GM12864 (cell line): ENCODE data around the gene CLIP4.
A peak's percentile ranks its signal among the peaks of the same experiment; 100 is the strongest.

Experiments
- DNase-seq: peaks from one replicate; pipeline ENCODE4 v3.0.0-alpha.2; 2011; ENCODE audit warnings: low read depth
- H3K4me3 ChIP-seq: 2 replicates; pipeline ENCODE4 v1.5.1; 2011; ENCODE audit warnings: mild to moderate bottlenecking, low read depth, low read length, control low read depth
- TF ChIP-seq, protein P1 (sequence below): IDR thresholded peaks from 2 replicates; pipeline ENCODE4 v1.5.1; 2011; ENCODE audit warnings: low read depth, mild to moderate bottlenecking, moderate library complexity, low read length, control low read depth, inconsistent platforms; ENCODE audit errors: missing control alignments

Gene CLIP4, protein sequence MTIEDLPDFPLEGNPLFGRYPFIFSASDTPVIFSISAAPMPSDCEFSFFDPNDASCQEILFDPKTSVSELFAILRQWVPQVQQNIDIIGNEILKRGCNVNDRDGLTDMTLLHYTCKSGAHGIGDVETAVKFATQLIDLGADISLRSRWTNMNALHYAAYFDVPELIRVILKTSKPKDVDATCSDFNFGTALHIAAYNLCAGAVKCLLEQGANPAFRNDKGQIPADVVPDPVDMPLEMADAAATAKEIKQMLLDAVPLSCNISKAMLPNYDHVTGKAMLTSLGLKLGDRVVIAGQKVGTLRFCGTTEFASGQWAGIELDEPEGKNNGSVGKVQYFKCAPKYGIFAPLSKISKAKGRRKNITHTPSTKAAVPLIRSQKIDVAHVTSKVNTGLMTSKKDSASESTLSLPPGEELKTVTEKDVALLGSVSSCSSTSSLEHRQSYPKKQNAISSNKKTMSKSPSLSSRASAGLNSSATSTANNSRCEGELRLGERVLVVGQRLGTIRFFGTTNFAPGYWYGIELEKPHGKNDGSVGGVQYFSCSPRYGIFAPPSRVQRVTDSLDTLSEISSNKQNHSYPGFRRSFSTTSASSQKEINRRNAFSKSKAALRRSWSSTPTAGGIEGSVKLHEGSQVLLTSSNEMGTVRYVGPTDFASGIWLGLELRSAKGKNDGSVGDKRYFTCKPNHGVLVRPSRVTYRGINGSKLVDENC

DNA sequence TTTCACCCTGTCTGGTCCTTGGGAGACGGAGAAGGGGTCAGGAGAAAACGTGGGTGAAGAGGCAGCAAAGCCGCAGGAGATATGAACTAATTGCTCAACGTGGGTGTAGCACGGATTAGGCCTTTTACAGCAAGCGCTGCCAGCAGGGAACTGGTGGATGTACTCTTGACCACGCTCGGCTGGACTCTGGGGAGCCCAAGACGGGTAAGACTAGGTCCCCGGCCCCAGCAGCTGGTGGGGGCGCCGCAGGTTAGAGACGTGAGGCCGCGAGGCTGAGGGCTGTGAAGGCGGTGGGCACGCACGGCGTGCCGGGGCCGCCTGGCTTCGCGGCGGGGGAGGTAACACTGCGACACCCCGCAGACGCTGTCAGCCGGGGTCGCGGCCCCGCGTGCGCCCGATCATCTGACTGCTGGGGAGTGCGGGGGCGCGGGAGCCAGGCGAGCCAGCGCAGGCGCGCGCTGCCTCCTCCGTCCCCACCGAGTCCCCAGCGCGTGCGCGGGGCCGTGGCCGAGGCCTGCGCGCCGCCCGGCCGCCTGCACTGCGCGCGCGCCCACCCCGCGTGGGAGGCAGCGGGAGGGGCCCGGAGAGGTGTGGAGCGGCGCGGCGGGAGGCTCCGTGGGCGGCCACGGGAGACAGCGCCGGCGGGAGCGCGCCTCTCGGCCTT, at the start of gene CLIP4:
Gene CLIP4 (plus strand): TSS at position 470 of the 664 bp plus-strand sequence. CDS start 5,974 bp downstream, outside the sequence.
- TF ChIP-seq, protein P1, sequence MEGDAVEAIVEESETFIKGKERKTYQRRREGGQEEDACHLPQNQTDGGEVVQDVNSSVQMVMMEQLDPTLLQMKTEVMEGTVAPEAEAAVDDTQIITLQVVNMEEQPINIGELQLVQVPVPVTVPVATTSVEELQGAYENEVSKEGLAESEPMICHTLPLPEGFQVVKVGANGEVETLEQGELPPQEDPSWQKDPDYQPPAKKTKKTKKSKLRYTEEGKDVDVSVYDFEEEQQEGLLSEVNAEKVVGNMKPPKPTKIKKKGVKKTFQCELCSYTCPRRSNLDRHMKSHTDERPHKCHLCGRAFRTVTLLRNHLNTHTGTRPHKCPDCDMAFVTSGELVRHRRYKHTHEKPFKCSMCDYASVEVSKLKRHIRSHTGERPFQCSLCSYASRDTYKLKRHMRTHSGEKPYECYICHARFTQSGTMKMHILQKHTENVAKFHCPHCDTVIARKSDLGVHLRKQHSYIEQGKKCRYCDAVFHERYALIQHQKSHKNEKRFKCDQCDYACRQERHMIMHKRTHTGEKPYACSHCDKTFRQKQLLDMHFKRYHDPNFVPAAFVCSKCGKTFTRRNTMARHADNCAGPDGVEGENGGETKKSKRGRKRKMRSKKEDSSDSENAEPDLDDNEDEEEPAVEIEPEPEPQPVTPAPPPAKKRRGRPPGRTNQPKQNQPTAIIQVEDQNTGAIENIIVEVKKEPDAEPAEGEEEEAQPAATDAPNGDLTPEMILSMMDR = no peak
- peak within 1 kb of the TSS; percentile 92 for H3K4me3 ChIP-seq
- DNase-seq = no peak

DNA sequence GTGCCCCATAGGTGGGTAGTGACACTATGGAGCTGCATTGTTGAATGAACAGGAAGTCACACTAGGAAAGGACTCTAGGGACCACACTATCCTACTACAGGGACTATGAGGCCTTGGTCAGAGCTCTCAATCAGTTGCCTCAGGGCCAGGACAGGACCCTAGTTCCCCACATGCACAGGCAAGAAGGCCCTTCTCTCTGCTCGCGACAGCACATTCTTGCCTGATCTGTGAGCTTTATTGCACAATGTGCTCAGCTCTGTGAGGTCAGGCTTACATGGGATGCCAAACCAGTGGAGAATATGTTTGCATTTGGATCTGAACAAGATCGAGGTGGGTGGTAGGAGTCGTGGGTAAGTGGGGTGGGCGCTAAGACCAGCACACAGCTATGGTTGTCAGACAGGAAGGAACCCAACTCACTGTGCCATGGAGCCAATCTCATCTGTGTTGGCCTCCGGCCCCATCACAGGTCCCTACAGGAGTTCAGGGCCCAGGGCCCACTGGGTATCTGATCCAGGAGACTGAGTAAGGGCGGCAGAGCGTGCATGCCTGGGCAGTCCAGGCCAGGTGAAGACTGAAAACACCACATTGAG, 48.8 kb upstream of the CLIP4 start:
- TF ChIP-seq, protein P1 = no peak
- no peak for DNase-seq
- no peak overlapping the region for H3K4me3 ChIP-seq

DNA sequence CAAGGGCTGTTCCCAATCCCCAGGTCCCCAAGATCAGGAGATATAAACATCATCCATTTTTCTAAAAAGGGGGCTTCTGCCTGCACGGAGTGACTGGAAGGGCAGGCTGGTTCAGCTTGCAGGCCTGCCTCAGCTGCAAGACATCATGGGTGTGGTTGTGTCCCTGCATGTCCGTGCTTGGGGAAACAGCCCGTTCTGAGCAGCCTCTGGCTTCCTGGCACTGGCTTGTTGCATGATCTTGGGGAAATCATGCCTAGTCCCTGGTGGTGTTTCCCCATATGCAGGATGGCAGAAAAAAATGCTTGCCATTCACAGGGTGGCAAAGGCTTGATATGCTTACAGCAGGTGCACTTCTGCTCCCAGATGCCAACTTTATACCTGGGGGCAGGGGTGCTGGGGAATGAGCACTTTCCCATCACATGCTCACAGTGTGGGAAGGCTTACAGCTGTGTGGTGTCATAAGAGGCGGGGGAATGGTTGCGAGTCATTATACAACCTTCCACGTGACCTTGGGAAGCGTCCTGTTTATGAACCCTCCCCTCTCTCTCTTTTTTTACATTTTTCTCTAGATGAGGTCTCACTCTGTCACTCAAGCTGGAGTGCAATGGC, 48.1 kb upstream of the CLIP4 start:
- TF ChIP-seq, protein P1 = no peak
- DNase-seq = no peak

DNA sequence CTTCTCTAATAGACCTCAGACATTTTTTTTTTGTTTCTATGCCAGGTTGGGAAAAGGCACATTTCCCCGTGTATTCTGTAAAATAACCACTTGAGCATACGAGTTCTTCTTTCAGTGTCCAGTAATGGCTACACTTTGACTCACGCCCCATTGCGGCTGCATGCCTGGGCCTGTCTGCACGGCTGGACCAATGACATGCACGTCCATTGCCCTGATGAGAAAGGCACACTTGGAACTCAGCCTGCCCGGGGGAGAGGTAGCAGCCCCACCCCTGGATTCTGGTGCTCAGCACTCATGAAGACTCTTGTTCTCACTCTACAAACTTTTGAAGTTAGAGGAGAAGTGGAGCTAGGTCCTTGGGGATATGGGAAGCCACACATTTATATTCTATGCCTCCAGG, 46.7 kb upstream of the CLIP4 start:
- no peak for DNase-seq
- no peak overlapping the region for H3K4me3 ChIP-seq
- TF ChIP-seq, protein P1 = no peak

More for the DNA sequence above, 48.1 kb upstream of the CLIP4 start:
- H3K4me3 ChIP-seq = no peak overlapping the region

DNA sequence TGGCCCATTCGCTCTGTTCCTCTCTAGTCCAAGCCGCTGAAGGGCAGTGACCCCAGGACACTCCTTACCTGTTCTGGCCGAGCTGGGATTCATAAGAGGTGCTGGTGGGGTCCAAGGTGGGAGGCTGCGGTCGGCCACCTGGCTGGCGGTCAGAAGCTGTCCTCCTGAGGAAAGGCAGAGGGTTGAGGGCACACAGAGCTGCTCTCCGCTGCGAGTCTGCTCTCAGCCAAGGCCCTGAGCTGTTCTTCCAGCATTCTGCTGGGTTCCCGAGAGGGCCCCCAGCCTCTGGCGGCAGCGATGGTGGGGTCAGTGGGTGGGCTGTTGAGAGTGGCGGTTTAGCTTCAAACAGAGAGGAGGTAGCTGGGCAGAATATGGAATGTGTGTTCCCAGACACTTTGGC, 44.7 kb upstream of the CLIP4 start:
- TF ChIP-seq, protein P1 = no peak
- H3K4me3 ChIP-seq = no peak overlapping the region
- DNase-seq = no peak
